22Rv1 (cell line): ENCODE measurements around the gene SFSWAP.
"Not testable (repeated sequence)": the region's sequence is repeated elsewhere in the genome, so short reads cannot be mapped to it uniquely, and the experiment has no call there.

Experiments used
- ZFX ChIP-seq: fragments of 450-650 bp; IDR thresholded peaks from 2 replicates; pipeline ENCODE4 v1.6.1; 2017; ENCODE audit warnings: antibody characterized with exemption, borderline replicate concordance
- TF ChIP-seq, protein P1 (sequence below): fragments of 450-650 bp; IDR thresholded peaks from 2 replicates; pipeline ENCODE4 v1.5.1; 2017; ENCODE audit warnings: mild to moderate bottlenecking

DNA sequence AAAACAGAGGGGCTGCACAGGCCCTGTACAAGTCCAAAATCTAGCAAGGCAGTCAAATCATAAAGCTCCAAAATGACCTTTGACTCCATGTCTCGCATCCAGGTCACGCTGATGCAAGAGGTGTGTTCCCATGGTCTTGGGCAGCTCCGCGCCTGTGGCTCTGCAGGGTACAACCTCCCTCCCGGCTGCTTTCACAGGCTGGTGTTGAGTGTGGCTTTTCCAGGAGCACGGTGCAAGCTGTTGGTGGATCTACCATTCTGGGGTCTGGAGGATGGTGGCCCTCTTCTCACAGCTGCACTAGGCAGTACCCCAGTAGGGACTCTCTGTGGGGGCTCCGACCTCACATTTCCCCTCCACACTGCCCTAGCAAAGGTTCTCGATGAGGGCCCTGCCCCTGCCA is 32.5 kb downstream of the SFSWAP start:
- TF ChIP-seq, protein P1, sequence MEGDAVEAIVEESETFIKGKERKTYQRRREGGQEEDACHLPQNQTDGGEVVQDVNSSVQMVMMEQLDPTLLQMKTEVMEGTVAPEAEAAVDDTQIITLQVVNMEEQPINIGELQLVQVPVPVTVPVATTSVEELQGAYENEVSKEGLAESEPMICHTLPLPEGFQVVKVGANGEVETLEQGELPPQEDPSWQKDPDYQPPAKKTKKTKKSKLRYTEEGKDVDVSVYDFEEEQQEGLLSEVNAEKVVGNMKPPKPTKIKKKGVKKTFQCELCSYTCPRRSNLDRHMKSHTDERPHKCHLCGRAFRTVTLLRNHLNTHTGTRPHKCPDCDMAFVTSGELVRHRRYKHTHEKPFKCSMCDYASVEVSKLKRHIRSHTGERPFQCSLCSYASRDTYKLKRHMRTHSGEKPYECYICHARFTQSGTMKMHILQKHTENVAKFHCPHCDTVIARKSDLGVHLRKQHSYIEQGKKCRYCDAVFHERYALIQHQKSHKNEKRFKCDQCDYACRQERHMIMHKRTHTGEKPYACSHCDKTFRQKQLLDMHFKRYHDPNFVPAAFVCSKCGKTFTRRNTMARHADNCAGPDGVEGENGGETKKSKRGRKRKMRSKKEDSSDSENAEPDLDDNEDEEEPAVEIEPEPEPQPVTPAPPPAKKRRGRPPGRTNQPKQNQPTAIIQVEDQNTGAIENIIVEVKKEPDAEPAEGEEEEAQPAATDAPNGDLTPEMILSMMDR = not testable (repeated sequence)
- not testable (repeated sequence) for TF ChIP-seq ZFX
